ENCODE measurements around the gene HPS4.

- TF ChIP-seq POLR2AphosphoS5 (IDR thresholded peaks at IDR 0.05; ENCODE audit: low read depth, low read length) (no peak), POLR2A (IDR thresholded peaks at IDR 0.05; ENCODE audit: low read depth, low read length) (no peak), TAF1 (IDR thresholded peaks at IDR 0.05; ENCODE audit: low read depth, low read length) (no peak)
These were observed 77.5 kb downstream of the HPS4 start for GRCh38 chr22:26406118-26406517.
